Colonic mucosa (tissue), 4 donors: ENCODE data around the gene CSF2RB. TPM values are rescaled to one million over a fixed set of nuclear protein-coding genes. Genes with fewer than 3 reads are reported as not detected.

Experiments used
- DNase-seq: peaks from one replicate; pipeline ENCODE4 v3.0.0-alpha.2; 2020
- H3K27ac ChIP-seq: fragments of 200-600 bp; one replicate; pipeline ENCODE4 v1.8.0; 2021
- H3K27me3 ChIP-seq: fragments of 200-600 bp; one replicate; pipeline ENCODE4 v1.8.0; 2021
- H3K36me3 ChIP-seq: fragments of 200-600 bp; one replicate; pipeline ENCODE4 v1.8.0; 2021
- H3K4me1 ChIP-seq: fragments of 200-600 bp; one replicate; pipeline ENCODE4 v1.8.0; 2021; ENCODE audit warnings: mild to moderate bottlenecking
- H3K4me3 ChIP-seq: fragments of 200-600 bp; one replicate; pipeline ENCODE4 v1.8.0; 2021
- H3K9ac ChIP-seq, 2 donors: one replicate each; pipeline ENCODE4 v1.7.0; 2013; ENCODE audit warnings: control low read depth in 2 of 2, low read depth in 2 of 2, low read length in 2 of 2
- H3K9me3 ChIP-seq: fragments of 200-600 bp; one replicate; pipeline ENCODE4 v1.8.0; 2021
- CTCF ChIP-seq: fragments of 200-600 bp; IDR thresholded peaks from one replicate; pipeline ENCODE4 v1.8.0; 2022; ENCODE audit warnings: antibody characterized with exemption, mild to moderate bottlenecking
- intact Hi-C: fragments of 100-400 bp; cut with DNase I; formaldehyde crosslinking; loops from one replicate; pipeline ENCODE4 v1.14.1; 2022
- total RNA-seq, 2 donors: library from RNA; stranded (reverse); fragmentation: NEBNext Ultra II Directional in 1 of 2; extraction: Animal tissue kit (Norgen Biotek cat#: 25700) in 1 of 2; gene quantifications; one replicate each; pipeline ENCODE4 v1.2.1, GENCODE V29; 2021
- donor health status: healthy.
- donor health status: DM: no; HTN: no; CAD: no.
- donor health status: DM: no; HTN: no; CAD: no.

The CSF2RB gene
- total RNA-seq, 2 donors from 2014 or later = 2.1 to 5.2 TPM

GRCh38 chr22:36926309-36926708 lies 12.9 kb downstream of the CSF2RB start:
- H3K4me1 ChIP-seq = no peaks in the 10 kb centered on the region
- no peaks in the 10 kb centered on the region for H3K9me3 ChIP-seq
- H3K27ac ChIP-seq = no peak overlapping the region
- no peak for DNase-seq
- no peaks in the 10 kb centered on the region for H3K36me3 ChIP-seq
- no peak overlapping the region for H3K9ac ChIP-seq
- H3K27me3 ChIP-seq = no peaks in the 10 kb centered on the region
- no peak overlapping the region for H3K4me3 ChIP-seq
- intact Hi-C loops = no loop called here
- no peak for TF ChIP-seq CTCF

GRCh38 chr22:36926721-36927435 lies 13.4 kb downstream of the CSF2RB start:
- H3K27me3 ChIP-seq = no peaks in the 10 kb centered on the region
- no peak overlapping the region for H3K9ac ChIP-seq
- H3K9me3 ChIP-seq = no peaks in the 10 kb centered on the region
- no peak overlapping the region for H3K4me3 ChIP-seq
- no peaks in the 10 kb centered on the region for H3K4me1 ChIP-seq
- no peaks in the 10 kb centered on the region for H3K36me3 ChIP-seq
- no peak overlapping the region for H3K27ac ChIP-seq
- no peak for DNase-seq
- TF ChIP-seq CTCF = no peak
- intact Hi-C loops = no loop called here

- TF ChIP-seq CTCF = no peak
Observed at GRCh38 chr22:36927671-36928070, 14.2 kb downstream of the CSF2RB start.

DNA sequence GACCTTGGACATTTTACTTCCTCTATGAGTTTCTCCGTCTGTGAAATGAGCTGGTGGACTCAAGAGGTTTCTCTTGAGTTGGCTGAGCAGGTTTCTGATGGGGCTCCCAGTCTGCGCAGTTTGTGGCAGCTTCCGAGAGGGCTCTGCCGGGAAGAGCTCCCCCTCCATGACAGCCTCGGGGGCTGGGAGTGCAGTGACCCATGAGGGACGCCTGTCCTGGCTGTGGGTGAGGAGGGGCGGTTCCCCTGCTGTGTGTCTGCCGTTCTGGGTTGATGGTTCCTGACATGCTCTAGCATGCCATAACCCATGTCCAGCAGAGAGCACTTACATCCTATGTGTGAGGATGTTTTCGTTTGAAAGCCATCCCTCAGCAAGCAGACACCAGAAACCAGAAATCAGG lies 14.8 kb downstream of the CSF2RB start:
- H3K36me3 ChIP-seq = no peaks in the 10 kb centered on the region
- no peak overlapping the region for H3K9ac ChIP-seq
- no peaks in the 10 kb centered on the region for H3K9me3 ChIP-seq
- H3K4me1 ChIP-seq = no peaks in the 10 kb centered on the region
- TF ChIP-seq CTCF = no peak
- H3K27ac ChIP-seq = no peak overlapping the region
- no peak overlapping the region for H3K4me3 ChIP-seq
- intact Hi-C loops = no loop called here
- no peaks in the 10 kb centered on the region for H3K27me3 ChIP-seq
- DNase-seq = no peak

More at GRCh38 chr22:36927671-36928070, 14.2 kb downstream of the CSF2RB start:
- DNase-seq = no peak
- H3K9me3 ChIP-seq = no peaks in the 10 kb centered on the region
- H3K27me3 ChIP-seq = no peaks in the 10 kb centered on the region
- intact Hi-C loops = no loop called here
- no peak overlapping the region for H3K4me3 ChIP-seq
- H3K27ac ChIP-seq = no peak overlapping the region
- H3K9ac ChIP-seq = no peak overlapping the region
- H3K4me1 ChIP-seq = no peaks in the 10 kb centered on the region
- H3K36me3 ChIP-seq = no peaks in the 10 kb centered on the region

GRCh38 chr22:36928786-36929535 lies 15.5 kb downstream of the CSF2RB start:
- Histone ChIP-seq H3K36me3 (no peaks in the 10 kb centered on the region), H3K4me3 (no peak overlapping the region), H3K27ac (no peak overlapping the region), H3K4me1 (no peaks in the 10 kb centered on the region), H3K9ac (no peak overlapping the region), H3K9me3 (no peaks in the 10 kb centered on the region), H3K27me3 (no peaks in the 10 kb centered on the region)
- intact Hi-C loops = no loop called here
- no peak for TF ChIP-seq CTCF
- DNase-seq = no peak
